Duodenal mucosa (tissue), 2 donors: ENCODE results near the gene STAMBPL1.
A peak's percentile ranks its signal among the peaks of the same experiment; 100 is the strongest.

Source experiments
- H3K27ac ChIP-seq: one replicate; pipeline ENCODE4 v1.7.0; 2013; ENCODE audit warnings: low read depth, low read length
- H3K27me3 ChIP-seq, 2 donors: one replicate each; pipeline ENCODE4 v1.7.0; 2013; ENCODE audit warnings: low read length in 2 of 2, control low read depth in 1 of 2; ENCODE audit not compliant: insufficient read depth in 2 of 2, control insufficient read depth in 1 of 2
- H3K36me3 ChIP-seq, 2 donors: one replicate each; pipeline ENCODE4 v1.7.0; 2013; ENCODE audit warnings: low read length in 2 of 2, control low read depth in 1 of 2; ENCODE audit not compliant: insufficient read depth in 2 of 2, control insufficient read depth in 1 of 2
- H3K4me1 ChIP-seq, 2 donors: one replicate each; pipeline ENCODE4 v1.7.0; 2013; ENCODE audit warnings: low read length in 2 of 2, control low read depth in 1 of 2; ENCODE audit not compliant: insufficient read depth in 2 of 2, control insufficient read depth in 1 of 2
- H3K4me3 ChIP-seq, 2 donors: one replicate each; pipeline ENCODE4 v1.7.0; 2013; ENCODE audit warnings: low read length in 2 of 2, low read depth in 1 of 2
- H3K9ac ChIP-seq, 2 donors: one replicate each; pipeline ENCODE4 v1.7.0; 2013; ENCODE audit warnings: low read length in 2 of 2, low read depth in 1 of 2
- H3K9me3 ChIP-seq, 2 donors: one replicate each; pipeline ENCODE4 v1.7.0; 2013; ENCODE audit warnings: low read length in 2 of 2, control low read depth in 1 of 2; ENCODE audit not compliant: control insufficient read depth in 1 of 2

STAMBPL1 gene

GRCh38 chr10:88918191-88918905 is 38.3 kb downstream of the STAMBPL1 start:
- no peak overlapping the region for H3K9ac ChIP-seq
- H3K4me1 ChIP-seq = peaks cover 0 to 6% of the 10 kb centered on the region in 2 donors
- H3K9me3 ChIP-seq = no peaks in the 10 kb centered on the region
- H3K36me3 ChIP-seq = peaks cover 3 to 24% of the 10 kb centered on the region in 2 donors
- H3K4me3 ChIP-seq = no peak overlapping the region
- no peak overlapping the region for H3K27ac ChIP-seq
- no peaks in the 10 kb centered on the region for H3K27me3 ChIP-seq

- Histone ChIP-seq H3K4me1 (peaks cover 0 to 6% of the 10 kb centered on the region in 2 donors), H3K36me3 (peaks cover 0 to 24% of the 10 kb centered on the region in 2 donors), H3K9ac (no peak overlapping the region), H3K27me3 (no peaks in the 10 kb centered on the region), H3K9me3 (no peaks in the 10 kb centered on the region), H3K4me3 (no peak overlapping the region), H3K27ac (no peak overlapping the region)
Observed at GRCh38 chr10:88919041-88919440, 39.0 kb downstream of the STAMBPL1 start.

- H3K9ac ChIP-seq = no peak overlapping the region
- no peak overlapping the region for H3K27ac ChIP-seq
- H3K4me1 ChIP-seq = peaks cover 0 to 6% of the 10 kb centered on the region in 2 donors
- H3K36me3 ChIP-seq = peaks cover 0 to 27% of the 10 kb centered on the region in 2 donors
- H3K9me3 ChIP-seq = no peaks in the 10 kb centered on the region
- no peaks in the 10 kb centered on the region for H3K27me3 ChIP-seq
- no peak overlapping the region for H3K4me3 ChIP-seq
Observed at GRCh38 chr10:88920198-88920597, 40.2 kb downstream of the STAMBPL1 start.

- H3K9me3 ChIP-seq = no peaks in the 10 kb centered on the region
- no peak overlapping the region for H3K9ac ChIP-seq
- no peaks in the 10 kb centered on the region for H3K27me3 ChIP-seq
- peaks cover 0 to 6% of the 10 kb centered on the region in 2 donors for H3K4me1 ChIP-seq
- peaks cover 0 to 24% of the 10 kb centered on the region in 2 donors for H3K36me3 ChIP-seq
- no peak overlapping the region for H3K27ac ChIP-seq
- no peak overlapping the region for H3K4me3 ChIP-seq
Observed at GRCh38 chr10:88920986-88921593, 41.0 kb downstream of the STAMBPL1 start.

GRCh38 chr10:88922041-88922440 is 42.0 kb downstream of the STAMBPL1 start:
- Histone ChIP-seq H3K9me3 (no peaks in the 10 kb centered on the region), H3K4me1 (peaks cover 0 to 6% of the 10 kb centered on the region in 2 donors), H3K4me3 (no peak overlapping the region), H3K36me3 (peaks cover 0 to 24% of the 10 kb centered on the region in 2 donors), H3K27me3 (no peaks in the 10 kb centered on the region), H3K9ac (no peak overlapping the region), H3K27ac (no peak overlapping the region)

- Histone ChIP-seq H3K9me3 (no peaks in the 10 kb centered on the region), H3K4me1 (no peaks in the 10 kb centered on the region), H3K9ac (no peak overlapping the region), H3K27me3 (no peaks in the 10 kb centered on the region), H3K36me3 (peaks cover 0 to 18% of the 10 kb centered on the region in 2 donors), H3K27ac (no peak overlapping the region), H3K4me3 (no peak overlapping the region)
Observed at GRCh38 chr10:88923520-88923919, 43.5 kb downstream of the STAMBPL1 start.

- Histone ChIP-seq H3K27ac (no peak overlapping the region), H3K4me3 (no peak overlapping the region), H3K9me3 (no peaks in the 10 kb centered on the region)
Observed at GRCh38 chr10:88926566-88927415, 46.7 kb downstream of the STAMBPL1 start.

GRCh38 chr10:88927416-88927690 is 47.3 kb downstream of the STAMBPL1 start:
- H3K27me3 ChIP-seq = no peaks in the 10 kb centered on the region
- peaks cover 0 to 9% of the 10 kb centered on the region in 2 donors for H3K36me3 ChIP-seq
- H3K4me3 ChIP-seq = no peak overlapping the region
- H3K4me1 ChIP-seq = no peaks in the 10 kb centered on the region
- peak overlapping the region; percentile 26 for H3K27ac ChIP-seq
- H3K9ac ChIP-seq = no peak overlapping the region
- H3K9me3 ChIP-seq = no peaks in the 10 kb centered on the region

More at GRCh38 chr10:88926566-88927415, 46.7 kb downstream of the STAMBPL1 start:
- Histone ChIP-seq H3K27me3 (no peaks in the 10 kb centered on the region), H3K9ac (no peak overlapping the region), H3K36me3 (peaks cover 0 to 11% of the 10 kb centered on the region in 2 donors), H3K4me1 (no peaks in the 10 kb centered on the region)

GRCh38 chr10:88928254-88928653 is 48.2 kb downstream of the STAMBPL1 start:
- Histone ChIP-seq H3K27ac (no peak overlapping the region), H3K4me1 (peaks cover 0 to 2% of the 10 kb centered on the region in 2 donors), H3K36me3 (peaks cover 0 to 9% of the 10 kb centered on the region in 2 donors), H3K9me3 (no peaks in the 10 kb centered on the region), H3K4me3 (no peak overlapping the region), H3K27me3 (no peaks in the 10 kb centered on the region), H3K9ac (no peak overlapping the region)

GRCh38 chr10:88931548-88931947 is 51.5 kb downstream of the STAMBPL1 start:
- no peak overlapping the region for H3K4me3 ChIP-seq
- H3K4me1 ChIP-seq = peaks cover 10 to 13% of the 10 kb centered on the region in 2 donors
- no peak overlapping the region for H3K9ac ChIP-seq
- no peaks in the 10 kb centered on the region for H3K9me3 ChIP-seq
- H3K27me3 ChIP-seq = no peaks in the 10 kb centered on the region
- peaks cover 0 to 3% of the 10 kb centered on the region in 2 donors for H3K36me3 ChIP-seq
- no peak overlapping the region for H3K27ac ChIP-seq
